IMR-90 (cell line): ENCODE results near the gene CCNK. TPM values are rescaled to one million over a fixed set of nuclear protein-coding genes. Genes with fewer than 3 reads are reported as not detected.

Experiments
- ATAC-seq: fragments of 200-7000 bp; cut with Tn5 transposase; 2 replicates; pipeline ENCODE4 v1.9.1; 2020; ENCODE audit warnings: low read depth, mild to moderate bottlenecking, moderate library complexity
- BruUV-seq: library from RNA; stranded (reverse); fragments of 400-500 nt; replicated peaks from 2 replicates; lab custom pipeline; 2021; lab: Mats Ljungman, UMichigan
- CTCF ChIA-PET: fragments of 300-600 bp; formaldehyde crosslinking; extraction: SDS; loops from one replicate; lab custom pipeline; 2021; ENCODE audit warnings: antibody characterized with exemption; lab: Yijun Ruan, JAX
- POLR2A ChIA-PET: fragments of 300-600 bp; sonication (Branson Sonifier 250); formaldehyde crosslinking; loops from one replicate; lab custom pipeline; 2022; ENCODE audit warnings: antibody characterized with exemption; ENCODE audit not compliant: unreplicated experiment; lab: Charles Lee
- DNase-seq: peaks from one replicate; pipeline ENCODE4 v3.0.0; 2013
- H2AFZ ChIP-seq: replicated peaks from 2 replicates; pipeline ENCODE3; 2013; ENCODE audit warnings: low read length, mild to moderate bottlenecking; ENCODE audit not compliant: poor library complexity
- H2AK5ac ChIP-seq: 2 replicates; pipeline ENCODE4 v1.6.1; 2013; ENCODE audit warnings: low read depth, low read length, inconsistent platforms
- H2AK9ac ChIP-seq: replicated peaks from 2 replicates; pipeline ENCODE3; 2013; ENCODE audit warnings: mild to moderate bottlenecking, low read depth, low read length, moderate library complexity; ENCODE audit not compliant: poor library complexity
- H2BK120ac ChIP-seq: 2 replicates; pipeline ENCODE4 v1.6.1; 2013; ENCODE audit warnings: low read depth, low read length, inconsistent platforms
- H2BK15ac ChIP-seq: 3 replicates; pipeline ENCODE4 v1.6.1; 2013; ENCODE audit warnings: low read depth, low read length, inconsistent platforms
- H2BK20ac ChIP-seq: 2 replicates; pipeline ENCODE4 v1.6.1; 2013; ENCODE audit warnings: low read depth, mild to moderate bottlenecking, inconsistent platforms, low read length, moderate library complexity
- H2BK5ac ChIP-seq: 2 replicates; pipeline ENCODE4 v1.6.1; 2013; ENCODE audit warnings: mild to moderate bottlenecking, low read depth, low read length, inconsistent platforms; ENCODE audit not compliant: poor library complexity, severe bottlenecking
- H3K14ac ChIP-seq: replicated peaks from 2 replicates; pipeline ENCODE4 v1.6.1; 2013; ENCODE audit warnings: low read depth, low read length, inconsistent platforms
- H3K18ac ChIP-seq: 2 replicates; pipeline ENCODE4 v1.6.1; 2013; ENCODE audit warnings: low read depth, low read length, control low read depth
- H3K23ac ChIP-seq: 2 replicates; pipeline ENCODE4 v1.6.1; 2013; ENCODE audit warnings: low read depth, low read length, inconsistent platforms
- H3K27ac ChIP-seq: 2 replicates; pipeline ENCODE4 v1.5.1; 2013; ENCODE audit warnings: mild to moderate bottlenecking, control low read depth, low read length; ENCODE audit not compliant: insufficient read depth
- H3K27me3 ChIP-seq: 2 replicates; pipeline ENCODE4 v1.6.1; 2013; ENCODE audit warnings: low read length; ENCODE audit not compliant: control insufficient read depth, insufficient read depth
- H3K36me3 ChIP-seq: 2 replicates; pipeline ENCODE4 v1.6.1; 2013; ENCODE audit warnings: low read length, mixed read lengths; ENCODE audit not compliant: control insufficient read depth, insufficient read depth
- H3K4ac ChIP-seq: 2 replicates; pipeline ENCODE4 v1.6.1; 2013; ENCODE audit warnings: low read depth, low read length, inconsistent platforms
- H3K4me1 ChIP-seq: 2 replicates; pipeline ENCODE4 v1.6.1; 2013; ENCODE audit warnings: low read length, mixed read lengths; ENCODE audit not compliant: control insufficient read depth, insufficient read depth
- H3K4me2 ChIP-seq: 2 replicates; pipeline ENCODE4 v1.6.1; 2013; ENCODE audit warnings: low read depth, mild to moderate bottlenecking, control low read depth, low read length, moderate library complexity
- H3K4me3 ChIP-seq: 2 replicates; pipeline ENCODE4 v1.5.1; 2013; ENCODE audit warnings: low read depth, mild to moderate bottlenecking, control low read depth, low read length, moderate library complexity; ENCODE audit not compliant: insufficient read depth
- H3K56ac ChIP-seq: 2 replicates; pipeline ENCODE4 v1.6.1; 2013; ENCODE audit warnings: low read length, inconsistent platforms; ENCODE audit not compliant: insufficient read depth; ENCODE audit errors: extremely low read depth
- H3K79me1 ChIP-seq, 2 experiments: 2 replicates each; pipeline ENCODE4 v1.6.1; 2013; ENCODE audit warnings: low read length in 2 of 2, inconsistent platforms in 1 of 2, low read depth in 1 of 2
- H3K9ac ChIP-seq: 2 replicates; pipeline ENCODE4 v1.6.1; 2013; ENCODE audit warnings: low read depth, low read length, control low read depth
- H3K9me1 ChIP-seq: 2 replicates; pipeline ENCODE4 v1.6.1; 2013; ENCODE audit warnings: low read length, inconsistent platforms; ENCODE audit not compliant: insufficient read depth
- H3K9me3 ChIP-seq: 2 replicates; pipeline ENCODE4 v1.6.1; 2013; ENCODE audit warnings: low read length; ENCODE audit not compliant: control insufficient read depth, insufficient read depth
- H4K20me1 ChIP-seq: 2 replicates; pipeline ENCODE4 v1.6.1; 2013; ENCODE audit warnings: low read length, inconsistent platforms; ENCODE audit not compliant: insufficient read depth
- H4K5ac ChIP-seq: 2 replicates; pipeline ENCODE4 v1.6.1; 2013; ENCODE audit warnings: mild to moderate bottlenecking, low read depth, low read length, control low read depth
- H4K8ac ChIP-seq, 2 experiments: 2 replicates each; pipeline ENCODE4 v1.6.1; 2013; ENCODE audit warnings: low read depth in 2 of 2, low read length in 2 of 2, control low read depth in 1 of 2, inconsistent platforms in 1 of 2
- H4K91ac ChIP-seq: 2 replicates; pipeline ENCODE4 v1.6.1; 2013; ENCODE audit warnings: low read depth, low read length, inconsistent platforms; ENCODE audit not compliant: insufficient read depth
- CHD1 ChIP-seq: IDR thresholded peaks from 2 replicates; pipeline ENCODE4 v1.6.1; 2012; ENCODE audit warnings: low read depth, low read length, improper control_type of control experiment
- FOS ChIP-seq: fragments of 150-350 bp; IDR thresholded peaks from 2 replicates; pipeline ENCODE4 v1.6.1; 2016; ENCODE audit warnings: low read depth, low read length
- WGBS, 2 experiments: methylation state at CpG; one replicate each; pipeline versions ENCODE4 v1.1.5 to v1.1.7; 2013; ENCODE audit warnings: missing lambda C conversion rate in 2 of 2; ENCODE audit not compliant: insufficient read length in 1 of 2; ENCODE audit errors: extremely low coverage in 2 of 2; 5-methylcytosine and 5-hydroxymethylcytosine counted together
- dilution Hi-C: fragments of 300-500 bp; cut with HindIII; formaldehyde crosslinking; loops from one replicate; pipeline ENCODE4 v1.14.3; 2018; ENCODE audit warnings: low sequenced_read_pairs; ENCODE audit not compliant: unreplicated experiment
- in situ Hi-C: fragments of 300-500 bp; cut with MboI; formaldehyde crosslinking; loops from 3 replicates; pipeline ENCODE4 v1.14.3; 2019; ENCODE audit warnings: low sequenced_read_pairs, inconsistent platforms, mixed read lengths
- intact Hi-C: fragments of 100-400 bp; cut with micrococcal nuclease; formaldehyde crosslinking; loops from 2 replicates; pipeline ENCODE4 v1.10.0; 2022
- polyA plus RNA-seq, 3 experiments: library from polyadenylated mRNA; depleted of rRNA; stranded (reverse); fragments of >200 nt; gene quantifications; 2 replicates each; pipeline ENCODE4 v1.2.3, GENCODE V29; 2012; ENCODE audit warnings: low replicate concordance in 1 of 3
- total RNA-seq: library from RNA; depleted of rRNA; stranded (reverse); fragments of >200 nt; gene quantifications from 2 replicates; pipeline ENCODE4 v1.2.3, GENCODE V29; 2012

Gene CCNK
- total and polyA plus RNA-seq, 2 of the 4 experiments (the other 2 are of a cell fraction): 18.8 to 38.3 TPM

- dilution Hi-C loops: no loop called here
- POLR2A ChIA-PET: no interaction called here
These were observed 67.0 kb downstream of the CCNK start for GRCh38 chr14:99548255-99548654.

More at GRCh38 chr14:99548255-99548654, 67.0 kb downstream of the CCNK start:
- H3K14ac ChIP-seq: no peak overlapping the region
- H3K56ac ChIP-seq: no peak overlapping the region
- in situ Hi-C loops (no loop called here), intact Hi-C loops (no loop called here)
- no peaks in the 10 kb centered on the region for H3K36me3 ChIP-seq
- no peak overlapping the region for H2BK15ac ChIP-seq
- H4K5ac ChIP-seq: no peak overlapping the region
- peaks cover 59 to 89% of the 10 kb centered on the region in 2 experiments for H3K79me1 ChIP-seq
- H3K27ac ChIP-seq: no peak overlapping the region
- no peak overlapping the region for H2AK5ac ChIP-seq
- no TSS peak for BruUV-seq
- no peak overlapping the region for H2BK120ac ChIP-seq
- no peak for ATAC-seq
- no peak overlapping the region for H2AFZ ChIP-seq
- no peaks in the 10 kb centered on the region for H3K9me3 ChIP-seq
- no peak overlapping the region for H2AK9ac ChIP-seq
- peaks cover 6% of the 10 kb centered on the region; the same call in 1 of the 2 replicates for H3K4me1 ChIP-seq
- no peak overlapping the region for H3K4ac ChIP-seq
- H3K27me3 ChIP-seq: no peaks in the 10 kb centered on the region
- no peak overlapping the region for H3K4me2 ChIP-seq
- H3K9ac ChIP-seq: no peak overlapping the region
- H3K23ac ChIP-seq: no peak overlapping the region
- DNase-seq: no peak
- CTCF ChIA-PET: no interaction called here
- peaks cover 13% of the 10 kb centered on the region for H3K9me1 ChIP-seq
- WGBS, 2 experiments: 94% methylated on average over 15 of the region's 18 CpGs; no CpG with 5 or more reads in 1 of the 2 experiments
- TF ChIP-seq FOS (no peak), CHD1 (no peak)
- H3K4me3 ChIP-seq: no peak overlapping the region
- H3K18ac ChIP-seq: no peak overlapping the region
- H4K91ac ChIP-seq: no peak overlapping the region
- no peak overlapping the region for H4K8ac ChIP-seq
- H4K20me1 ChIP-seq: peaks cover 61% of the 10 kb centered on the region
- H2BK20ac ChIP-seq: no peak overlapping the region
- H2BK5ac ChIP-seq: no peak overlapping the region
